SH-SY5Y (cell line): ENCODE results near the gene MRPL32.

Experiments used
- GATA2 ChIP-seq: IDR thresholded peaks from 2 replicates; pipeline ENCODE4 v1.6.1; 2011; ENCODE audit warnings: mild to moderate bottlenecking, low read depth, low read length
- GATA3 ChIP-seq: IDR thresholded peaks from 2 replicates; pipeline ENCODE4 v1.6.1; 2011; ENCODE audit warnings: low read depth, mild to moderate bottlenecking, low read length, moderate library complexity

DNA sequence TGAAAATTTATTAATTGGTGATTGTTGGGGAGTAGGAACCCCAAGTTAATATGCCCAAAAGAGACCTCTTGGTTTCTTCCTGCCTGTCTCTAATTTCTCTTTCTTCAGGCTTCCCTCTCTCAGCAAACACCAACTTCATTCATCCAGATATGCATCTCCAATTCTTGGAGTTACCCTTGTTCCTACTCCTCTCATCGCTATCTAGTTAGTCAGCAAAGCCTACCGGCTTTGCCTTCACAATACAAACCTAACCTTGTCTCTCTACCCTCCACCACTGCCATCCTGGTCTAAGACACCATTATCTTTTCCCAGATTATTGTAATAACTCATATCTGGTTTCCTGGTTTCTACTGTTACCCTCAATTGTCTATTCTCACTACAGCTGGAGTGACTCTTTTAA lies 47.9 kb downstream of the MRPL32 start:
- TF ChIP-seq GATA2 (no peak), GATA3 (no peak)
